Tibial nerve (tissue), 3 donors: ENCODE measurements around the gene CFAP43.

Experiments
- POLR2A ChIP-seq, 2 donors: fragments of 450-650 bp; IDR thresholded peaks; one replicate each; pipeline ENCODE4 v1.6.1; 2017; ENCODE audit warnings: antibody characterized with exemption in 2 of 2, mild to moderate bottlenecking in 2 of 2, moderate library complexity in 2 of 2
- TF ChIP-seq, protein P1 (sequence below), 5 experiments: fragments of 200-600 bp in 3 of 5; fragments of 450-650 bp in 2 of 5; sonication (generic) in 3 of 5; IDR thresholded peaks; one replicate each; pipeline ENCODE4 v1.5.1; 2016 to 2019; ENCODE audit warnings: antibody characterized with exemption in 5 of 5, mild to moderate bottlenecking in 3 of 5, moderate library complexity in 2 of 5

DNA sequence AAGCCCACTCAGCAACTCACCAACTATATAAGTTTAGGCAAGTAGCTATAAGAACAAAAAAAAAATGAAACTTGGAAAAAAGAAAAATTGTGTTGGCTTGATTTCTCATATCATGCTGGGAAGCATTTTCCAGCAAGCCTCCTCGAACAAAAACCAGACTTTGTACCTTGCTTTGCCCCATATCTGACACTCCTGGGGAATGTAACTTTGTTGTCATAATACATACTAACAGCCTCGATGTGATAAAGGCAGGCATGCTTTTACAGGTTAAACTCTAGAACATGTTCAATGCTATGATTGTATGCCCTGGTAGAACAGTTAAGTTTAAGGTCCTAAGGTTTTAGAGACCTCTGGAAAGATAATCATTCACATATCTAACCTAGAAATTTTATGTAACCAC, 11.6 kb downstream of the CFAP43 start:
- TF ChIP-seq, protein P1, sequence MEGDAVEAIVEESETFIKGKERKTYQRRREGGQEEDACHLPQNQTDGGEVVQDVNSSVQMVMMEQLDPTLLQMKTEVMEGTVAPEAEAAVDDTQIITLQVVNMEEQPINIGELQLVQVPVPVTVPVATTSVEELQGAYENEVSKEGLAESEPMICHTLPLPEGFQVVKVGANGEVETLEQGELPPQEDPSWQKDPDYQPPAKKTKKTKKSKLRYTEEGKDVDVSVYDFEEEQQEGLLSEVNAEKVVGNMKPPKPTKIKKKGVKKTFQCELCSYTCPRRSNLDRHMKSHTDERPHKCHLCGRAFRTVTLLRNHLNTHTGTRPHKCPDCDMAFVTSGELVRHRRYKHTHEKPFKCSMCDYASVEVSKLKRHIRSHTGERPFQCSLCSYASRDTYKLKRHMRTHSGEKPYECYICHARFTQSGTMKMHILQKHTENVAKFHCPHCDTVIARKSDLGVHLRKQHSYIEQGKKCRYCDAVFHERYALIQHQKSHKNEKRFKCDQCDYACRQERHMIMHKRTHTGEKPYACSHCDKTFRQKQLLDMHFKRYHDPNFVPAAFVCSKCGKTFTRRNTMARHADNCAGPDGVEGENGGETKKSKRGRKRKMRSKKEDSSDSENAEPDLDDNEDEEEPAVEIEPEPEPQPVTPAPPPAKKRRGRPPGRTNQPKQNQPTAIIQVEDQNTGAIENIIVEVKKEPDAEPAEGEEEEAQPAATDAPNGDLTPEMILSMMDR (IDR thresholded peaks at IDR 0.05), result no peak
- TF ChIP-seq POLR2A (IDR thresholded peaks at IDR 0.05), result no peak
